ENCODE measurements around the gene RMI1. TPM values are rescaled to one million over a fixed set of nuclear protein-coding genes. Genes with fewer than 3 reads are reported as not detected.

RMI1 gene
- total and polyA plus RNA-seq, 10 of the 15 experiments (the other 5 are each of a cell fraction or from before 2014, with no cell fraction given) = 3.6 to 34.1 (median 16.1) TPM

DNA sequence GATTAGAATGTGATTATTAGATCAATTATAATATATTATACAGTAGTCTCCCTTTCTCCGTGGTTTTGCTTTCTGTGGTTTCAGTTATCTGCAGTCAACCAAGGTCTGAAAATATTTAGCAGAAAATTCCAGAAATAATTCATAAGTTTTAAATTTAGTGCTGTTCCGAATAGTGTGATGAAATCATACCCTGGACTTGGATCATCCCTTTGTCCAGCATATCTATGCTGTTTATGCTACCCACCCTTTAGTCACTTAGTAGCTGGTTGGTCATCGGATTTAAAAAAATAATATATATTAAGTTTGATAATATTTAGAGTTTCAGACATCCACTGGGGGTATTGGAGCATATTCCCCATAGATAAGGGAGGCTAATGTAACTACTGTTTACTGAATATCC, 19.6 kb downstream of the RMI1 start:
- H3K27ac ChIP-seq (ENCODE audit: control insufficient read depth, insufficient read depth) = no peak overlapping the region
- in situ Hi-C loops (cut with MboI) (no loop called here), intact Hi-C loops (cut with micrococcal nuclease; ENCODE audit: unreplicated experiment) (no loop called here)
- ChIA-PET RAD21 (ENCODE audit: unreplicated experiment) (no interaction called here), CTCF (interaction anchor here (1.3 kb wide), 1 partner anchor 11 kb away, joined by 3 read pairs; no protein-coding TSS in a partner anchor), SMC1A (ENCODE audit: uncharacterized antibody, unreplicated experiment) (interaction anchor here (1.2 kb wide), 1 partner anchor 8 kb away, joined by 3 read pairs; no protein-coding TSS in a partner anchor), POLR2A (no interaction called here)
- H3K4me2 ChIP-seq (ENCODE audit: control insufficient read depth, insufficient read depth) = no peak overlapping the region
- H3K4me3 ChIP-seq = no peak overlapping the region
- FAIRE-seq (no peak), ATAC-seq (no peak), DNase-seq (ENCODE audit: low read depth, low spot score) (no peak)
- peaks cover 4% of the 10 kb centered on the region for H3K79me2 ChIP-seq (ENCODE audit: control insufficient read depth, insufficient read depth, low read length)
- no peak overlapping the region for H2AFZ ChIP-seq (ENCODE audit: control insufficient read depth, low read depth, low read length)
- no peak overlapping the region for H3K9ac ChIP-seq (ENCODE audit: control insufficient read depth, insufficient read depth, low read length)
- H3K36me3 ChIP-seq (ENCODE audit: control insufficient read depth in 2 of 2, insufficient read depth in 2 of 2, low read length in 1 of 2) = peaks cover 0 to 2% of the 10 kb centered on the region in 2 experiments; a peak in 2 of 4 replicates
- WGBS (ENCODE audit: insufficient coverage, insufficient replicate concordance, low lambda C conversion rate, missing lambda C conversion rate) = 100% methylated on average over 3 of the region's 3 CpGs
- BruUV-seq (replicated peaks) = no TSS peak
- no peaks in the 10 kb centered on the region for H3K27me3 ChIP-seq (replicated peaks in 1 of 2; ENCODE audit: control insufficient read depth in 2 of 2, insufficient read depth in 2 of 2, low read length in 1 of 2)
- no peaks in the 10 kb centered on the region for H4K20me1 ChIP-seq (ENCODE audit: control insufficient read depth, insufficient read depth)
- peaks cover 3% of the 10 kb centered on the region; the same call in 1 of the 2 replicates for H3K4me1 ChIP-seq (ENCODE audit: control insufficient read depth, insufficient read depth, low read length)
- H3K9me3 ChIP-seq (replicated peaks; ENCODE audit: control insufficient read depth, insufficient read depth, low read length) = no peaks in the 10 kb centered on the region
- TF ChIP-seq POLR2AphosphoS5 (IDR thresholded peaks at IDR 0.05; ENCODE audit: low read length) = no peak
- TF ChIP-seq, protein P1, sequence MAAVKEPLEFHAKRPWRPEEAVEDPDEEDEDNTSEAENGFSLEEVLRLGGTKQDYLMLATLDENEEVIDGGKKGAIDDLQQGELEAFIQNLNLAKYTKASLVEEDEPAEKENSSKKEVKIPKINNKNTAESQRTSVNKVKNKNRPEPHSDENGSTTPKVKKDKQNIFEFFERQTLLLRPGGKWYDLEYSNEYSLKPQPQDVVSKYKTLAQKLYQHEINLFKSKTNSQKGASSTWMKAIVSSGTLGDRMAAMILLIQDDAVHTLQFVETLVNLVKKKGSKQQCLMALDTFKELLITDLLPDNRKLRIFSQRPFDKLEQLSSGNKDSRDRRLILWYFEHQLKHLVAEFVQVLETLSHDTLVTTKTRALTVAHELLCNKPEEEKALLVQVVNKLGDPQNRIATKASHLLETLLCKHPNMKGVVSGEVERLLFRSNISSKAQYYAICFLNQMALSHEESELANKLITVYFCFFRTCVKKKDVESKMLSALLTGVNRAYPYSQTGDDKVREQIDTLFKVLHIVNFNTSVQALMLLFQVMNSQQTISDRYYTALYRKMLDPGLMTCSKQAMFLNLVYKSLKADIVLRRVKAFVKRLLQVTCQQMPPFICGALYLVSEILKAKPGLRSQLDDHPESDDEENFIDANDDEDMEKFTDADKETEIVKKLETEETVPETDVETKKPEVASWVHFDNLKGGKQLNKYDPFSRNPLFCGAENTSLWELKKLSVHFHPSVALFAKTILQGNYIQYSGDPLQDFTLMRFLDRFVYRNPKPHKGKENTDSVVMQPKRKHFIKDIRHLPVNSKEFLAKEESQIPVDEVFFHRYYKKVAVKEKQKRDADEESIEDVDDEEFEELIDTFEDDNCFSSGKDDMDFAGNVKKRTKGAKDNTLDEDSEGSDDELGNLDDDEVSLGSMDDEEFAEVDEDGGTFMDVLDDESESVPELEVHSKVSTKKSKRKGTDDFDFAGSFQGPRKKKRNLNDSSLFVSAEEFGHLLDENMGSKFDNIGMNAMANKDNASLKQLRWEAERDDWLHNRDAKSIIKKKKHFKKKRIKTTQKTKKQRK (IDR thresholded peaks at IDR 0.05; ENCODE audit: low read depth, low read length) = no peak
- no peak for TF ChIP-seq TBL1XR1 (IDR thresholded peaks at IDR 0.05; ENCODE audit: low read depth, low read length)
- TF ChIP-seq, protein P2, sequence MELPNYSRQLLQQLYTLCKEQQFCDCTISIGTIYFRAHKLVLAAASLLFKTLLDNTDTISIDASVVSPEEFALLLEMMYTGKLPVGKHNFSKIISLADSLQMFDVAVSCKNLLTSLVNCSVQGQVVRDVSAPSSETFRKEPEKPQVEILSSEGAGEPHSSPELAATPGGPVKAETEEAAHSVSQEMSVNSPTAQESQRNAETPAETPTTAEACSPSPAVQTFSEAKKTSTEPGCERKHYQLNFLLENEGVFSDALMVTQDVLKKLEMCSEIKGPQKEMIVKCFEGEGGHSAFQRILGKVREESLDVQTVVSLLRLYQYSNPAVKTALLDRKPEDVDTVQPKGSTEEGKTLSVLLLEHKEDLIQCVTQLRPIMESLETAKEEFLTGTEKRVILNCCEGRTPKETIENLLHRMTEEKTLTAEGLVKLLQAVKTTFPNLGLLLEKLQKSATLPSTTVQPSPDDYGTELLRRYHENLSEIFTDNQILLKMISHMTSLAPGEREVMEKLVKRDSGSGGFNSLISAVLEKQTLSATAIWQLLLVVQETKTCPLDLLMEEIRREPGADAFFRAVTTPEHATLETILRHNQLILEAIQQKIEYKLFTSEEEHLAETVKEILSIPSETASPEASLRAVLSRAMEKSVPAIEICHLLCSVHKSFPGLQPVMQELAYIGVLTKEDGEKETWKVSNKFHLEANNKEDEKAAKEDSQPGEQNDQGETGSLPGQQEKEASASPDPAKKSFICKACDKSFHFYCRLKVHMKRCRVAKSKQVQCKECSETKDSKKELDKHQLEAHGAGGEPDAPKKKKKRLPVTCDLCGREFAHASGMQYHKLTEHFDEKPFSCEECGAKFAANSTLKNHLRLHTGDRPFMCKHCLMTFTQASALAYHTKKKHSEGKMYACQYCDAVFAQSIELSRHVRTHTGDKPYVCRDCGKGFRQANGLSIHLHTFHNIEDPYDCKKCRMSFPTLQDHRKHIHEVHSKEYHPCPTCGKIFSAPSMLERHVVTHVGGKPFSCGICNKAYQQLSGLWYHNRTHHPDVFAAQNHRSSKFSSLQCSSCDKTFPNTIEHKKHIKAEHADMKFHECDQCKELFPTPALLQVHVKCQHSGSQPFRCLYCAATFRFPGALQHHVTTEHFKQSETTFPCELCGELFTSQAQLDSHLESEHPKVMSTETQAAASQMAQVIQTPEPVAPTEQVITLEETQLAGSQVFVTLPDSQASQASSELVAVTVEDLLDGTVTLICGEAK (IDR thresholded peaks at IDR 0.05; ENCODE audit: borderline replicate concordance) = no peak
- TF ChIP-seq RELA (IDR thresholded peaks at IDR 0.05; ENCODE audit: borderline replicate concordance, partially characterized antibody) = no peak
- TF ChIP-seq, protein P3, sequence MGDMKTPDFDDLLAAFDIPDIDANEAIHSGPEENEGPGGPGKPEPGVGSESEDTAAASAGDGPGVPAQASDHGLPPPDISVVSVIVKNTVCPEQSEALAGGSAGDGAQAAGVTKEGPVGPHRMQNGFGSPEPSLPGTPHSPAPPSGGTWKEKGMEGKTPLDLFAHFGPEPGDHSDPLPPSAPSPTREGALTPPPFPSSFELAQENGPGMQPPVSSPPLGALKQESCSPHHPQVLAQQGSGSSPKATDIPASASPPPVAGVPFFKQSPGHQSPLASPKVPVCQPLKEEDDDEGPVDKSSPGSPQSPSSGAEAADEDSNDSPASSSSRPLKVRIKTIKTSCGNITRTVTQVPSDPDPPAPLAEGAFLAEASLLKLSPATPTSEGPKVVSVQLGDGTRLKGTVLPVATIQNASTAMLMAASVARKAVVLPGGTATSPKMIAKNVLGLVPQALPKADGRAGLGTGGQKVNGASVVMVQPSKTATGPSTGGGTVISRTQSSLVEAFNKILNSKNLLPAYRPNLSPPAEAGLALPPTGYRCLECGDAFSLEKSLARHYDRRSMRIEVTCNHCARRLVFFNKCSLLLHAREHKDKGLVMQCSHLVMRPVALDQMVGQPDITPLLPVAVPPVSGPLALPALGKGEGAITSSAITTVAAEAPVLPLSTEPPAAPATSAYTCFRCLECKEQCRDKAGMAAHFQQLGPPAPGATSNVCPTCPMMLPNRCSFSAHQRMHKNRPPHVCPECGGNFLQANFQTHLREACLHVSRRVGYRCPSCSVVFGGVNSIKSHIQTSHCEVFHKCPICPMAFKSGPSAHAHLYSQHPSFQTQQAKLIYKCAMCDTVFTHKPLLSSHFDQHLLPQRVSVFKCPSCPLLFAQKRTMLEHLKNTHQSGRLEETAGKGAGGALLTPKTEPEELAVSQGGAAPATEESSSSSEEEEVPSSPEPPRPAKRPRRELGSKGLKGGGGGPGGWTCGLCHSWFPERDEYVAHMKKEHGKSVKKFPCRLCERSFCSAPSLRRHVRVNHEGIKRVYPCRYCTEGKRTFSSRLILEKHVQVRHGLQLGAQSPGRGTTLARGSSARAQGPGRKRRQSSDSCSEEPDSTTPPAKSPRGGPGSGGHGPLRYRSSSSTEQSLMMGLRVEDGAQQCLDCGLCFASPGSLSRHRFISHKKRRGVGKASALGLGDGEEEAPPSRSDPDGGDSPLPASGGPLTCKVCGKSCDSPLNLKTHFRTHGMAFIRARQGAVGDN (IDR thresholded peaks at IDR 0.05) = no peak
- TF ChIP-seq, protein P4, sequence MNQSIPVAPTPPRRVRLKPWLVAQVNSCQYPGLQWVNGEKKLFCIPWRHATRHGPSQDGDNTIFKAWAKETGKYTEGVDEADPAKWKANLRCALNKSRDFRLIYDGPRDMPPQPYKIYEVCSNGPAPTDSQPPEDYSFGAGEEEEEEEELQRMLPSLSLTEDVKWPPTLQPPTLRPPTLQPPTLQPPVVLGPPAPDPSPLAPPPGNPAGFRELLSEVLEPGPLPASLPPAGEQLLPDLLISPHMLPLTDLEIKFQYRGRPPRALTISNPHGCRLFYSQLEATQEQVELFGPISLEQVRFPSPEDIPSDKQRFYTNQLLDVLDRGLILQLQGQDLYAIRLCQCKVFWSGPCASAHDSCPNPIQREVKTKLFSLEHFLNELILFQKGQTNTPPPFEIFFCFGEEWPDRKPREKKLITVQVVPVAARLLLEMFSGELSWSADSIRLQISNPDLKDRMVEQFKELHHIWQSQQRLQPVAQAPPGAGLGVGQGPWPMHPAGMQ (IDR thresholded peaks at IDR 0.05; ENCODE audit: borderline replicate concordance) = no peak
- no peak for TF ChIP-seq FOXM1 (IDR thresholded peaks at IDR 0.05; ENCODE audit: low read depth, low read length)
- no peak for TF ChIP-seq CREB1 (IDR thresholded peaks at IDR 0.05; ENCODE audit: low read depth)
- TF ChIP-seq STAT1 (conservative IDR thresholded peaks at IDR 0.05) = no peak
- TF ChIP-seq IRF4 (IDR thresholded peaks at IDR 0.05; ENCODE audit: low read depth, low read length) = no peak
- no peak for TF ChIP-seq WRNIP1 (IDR thresholded peaks at IDR 0.05; ENCODE audit: borderline replicate concordance, low read depth, low read length)
